Natural killer cell treated with Interleukin-12 subunit alpha and Interleukin-12 subunit beta and Interleukin-15 and Interleukin-18, amount 100 ng/mL, for 72 hours (primary cell): ENCODE data around the gene FAM229A. TPM values are rescaled to one million over a fixed set of nuclear protein-coding genes. Genes with fewer than 3 reads are reported as not detected.

ENCODE experiments used
- ATAC-seq, 2 donors: fragments of 150-1000 bp; cut with Tn5 transposase in 1 of 2; sonication (Bioruptor Pico), chemical (Tn5 transposase) in 1 of 2; 2 replicates each; pipeline ENCODE4 v1.10.0; 2021
- DNase-seq: peaks from one replicate; pipeline ENCODE4 v3.0.0; 2022; ENCODE audit warnings: low spot score
- H3K27ac Mint-ChIP-seq, 2 donors: 1 replicate in 1 of 2; 2 replicates in 1 of 2; pipeline ENCODE4 v1.8.0; 2022; ENCODE audit warnings: mixed read lengths in 2 of 2, mild to moderate bottlenecking in 1 of 2, moderate library complexity in 1 of 2
- H3K27me3 Mint-ChIP-seq, 2 donors: 1 replicate in 1 of 2; 2 replicates in 1 of 2; pipeline ENCODE4 v1.8.0; 2022; ENCODE audit warnings: mixed read lengths in 2 of 2
- H3K36me3 Mint-ChIP-seq: one replicate; pipeline ENCODE4 v1.8.0; 2022; ENCODE audit warnings: mixed read lengths
- H3K4me1 Mint-ChIP-seq, 2 donors: 1 replicate in 1 of 2; 2 replicates in 1 of 2; pipeline ENCODE4 v1.8.0; 2022; ENCODE audit warnings: low read depth in 2 of 2, mixed read lengths in 2 of 2, mild to moderate bottlenecking in 1 of 2
- H3K4me3 Mint-ChIP-seq: one replicate; pipeline ENCODE4 v1.8.0; 2022; ENCODE audit warnings: mixed read lengths
- H3K9me3 Mint-ChIP-seq: 2 replicates; pipeline ENCODE4 v1.8.0; 2022; ENCODE audit warnings: mixed read lengths
- total RNA-seq, 2 donors: library from RNA; stranded (reverse); gene quantifications; one replicate each; pipeline ENCODE4 v1.2.3, GENCODE V29; 2022

Gene FAM229A
- total RNA-seq, 2 donors from 2014 or later, result 6.2 to 13.4 TPM

- H3K36me3 Mint-ChIP-seq, result peaks cover 13% of the 10 kb centered on the region
- no peaks in the 10 kb centered on the region for H3K27me3 Mint-ChIP-seq
- peak within 1 kb of the TSS; percentile 82 for H3K4me3 Mint-ChIP-seq
- peak within 1 kb of the TSS in 1 of 2 donors; percentile 6 for H3K27ac Mint-ChIP-seq
- ATAC-seq (peak; percentile 72 to 81), DNase-seq (peak; percentile 86)
- peaks cover 36 to 46% of the 10 kb centered on the region in 2 donors for H3K4me1 Mint-ChIP-seq
- no peaks in the 10 kb centered on the region for H3K9me3 Mint-ChIP-seq
Measured at GRCh38 chr1:32335790-32336590, 26.3 kb downstream of the FAM229A start, which contains the start of gene MARCKSL1. TSS of gene MARCKSL1 (minus strand) at chr1:32336233. CDS start at chr1:32336033, 200 bp downstream.

DNA sequence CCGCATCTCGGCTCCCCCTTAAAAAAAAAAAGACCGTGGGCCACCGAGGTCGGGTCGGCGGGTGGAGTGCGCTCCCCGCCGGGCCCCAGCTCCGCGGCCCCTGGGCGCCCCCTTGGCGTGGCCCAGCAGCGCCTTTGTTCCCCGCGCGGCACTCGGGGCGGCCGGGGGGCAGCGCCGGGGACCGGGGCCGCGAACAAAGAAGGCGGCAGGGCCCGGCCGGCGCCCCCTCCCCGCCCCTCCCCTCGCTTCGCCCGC, 26.8 kb downstream of the FAM229A start:
- ATAC-seq, result peak; percentile 22 to 41

DNA sequence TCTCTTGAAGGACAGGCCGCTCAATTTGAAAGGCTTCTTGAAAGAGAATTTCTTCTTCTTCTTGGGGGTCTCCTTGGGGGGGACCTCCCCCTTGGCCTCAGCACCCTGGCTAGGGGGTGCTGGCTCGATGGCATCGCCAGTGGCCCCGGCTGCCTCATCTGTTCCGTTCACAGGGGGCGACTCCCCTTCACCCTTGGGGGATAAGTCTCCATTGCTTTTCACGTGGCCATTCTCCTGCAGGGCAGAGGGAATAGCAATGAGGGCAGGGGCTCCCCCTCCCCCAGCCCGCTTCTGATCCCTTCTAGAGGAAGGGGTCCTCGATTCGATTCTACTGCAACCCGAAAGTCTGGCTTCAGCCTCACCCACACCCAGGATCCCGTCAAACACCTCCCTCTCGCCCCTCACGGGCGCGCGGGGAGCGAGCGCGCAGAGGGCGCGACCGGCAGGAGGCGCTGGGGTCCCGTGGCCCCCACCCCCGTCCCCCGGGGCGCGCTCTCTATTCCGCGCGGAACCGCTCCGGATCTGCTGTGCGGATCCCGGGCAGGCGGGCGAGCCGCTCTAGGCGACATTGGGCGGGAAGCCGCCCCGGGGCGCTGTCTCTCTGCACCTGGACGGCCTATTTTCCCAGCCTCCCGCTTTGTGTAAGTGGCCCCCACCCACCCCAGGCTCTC, 27.3 kb downstream of the FAM229A start:
- ATAC-seq, result peak; percentile 46 to 56
- Mint-ChIP-seq H3K9me3 (no peaks in the 10 kb centered on the region), H3K4me1 (peaks cover 36 to 48% of the 10 kb centered on the region in 2 donors), H3K27ac (no peak overlapping the region), H3K36me3 (peaks cover 19% of the 10 kb centered on the region), H3K4me3 (peak overlapping the region; percentile 82), H3K27me3 (no peaks in the 10 kb centered on the region)
- DNase-seq, result no peak

More for the DNA sequence above, 26.8 kb downstream of the FAM229A start:
- peaks cover 36 to 46% of the 10 kb centered on the region in 2 donors for H3K4me1 Mint-ChIP-seq
- H3K27ac Mint-ChIP-seq, result no peak overlapping the region
- H3K9me3 Mint-ChIP-seq, result no peaks in the 10 kb centered on the region
- H3K36me3 Mint-ChIP-seq, result peaks cover 17% of the 10 kb centered on the region
- no peaks in the 10 kb centered on the region for H3K27me3 Mint-ChIP-seq
- no peak overlapping the region for H3K4me3 Mint-ChIP-seq
- DNase-seq, result no peak

- Mint-ChIP-seq H3K9me3 (no peaks in the 10 kb centered on the region), H3K4me3 (peak overlapping the region; percentile 82), H3K36me3 (peaks cover 25% of the 10 kb centered on the region), H3K27me3 (no peaks in the 10 kb centered on the region), H3K4me1 (peaks cover 35 to 44% of the 10 kb centered on the region in 2 donors), H3K27ac (peak overlapping the region in 1 of 2 donors; percentile 21)
- DNase-seq, result no peak
- ATAC-seq, result no peak
Measured at GRCh38 chr1:32334274-32334861, 27.9 kb downstream of the FAM229A start.

- no peak overlapping the region for H3K4me3 Mint-ChIP-seq
- H3K27me3 Mint-ChIP-seq, result no peaks in the 10 kb centered on the region
- H3K27ac Mint-ChIP-seq, result peak overlapping the region in 1 of 2 donors; percentile 21
- H3K9me3 Mint-ChIP-seq, result no peaks in the 10 kb centered on the region
- peaks cover 29% of the 10 kb centered on the region for H3K36me3 Mint-ChIP-seq
- no peak for DNase-seq
- ATAC-seq, result no peak
- H3K4me1 Mint-ChIP-seq, result peaks cover 27 to 36% of the 10 kb centered on the region in 2 donors
Measured at GRCh38 chr1:32333251-32333963, 28.9 kb downstream of the FAM229A start.

- Mint-ChIP-seq H3K36me3 (peaks cover 29% of the 10 kb centered on the region), H3K27ac (no peak overlapping the region)
- ATAC-seq, result no peak
Measured at GRCh38 chr1:32332290-32333079, 29.8 kb downstream of the FAM229A start.

GRCh38 chr1:32331549-32331948, 30.7 kb downstream of the FAM229A start:
- no peak for DNase-seq
- H3K4me3 Mint-ChIP-seq, result no peak overlapping the region
- no peaks in the 10 kb centered on the region for H3K27me3 Mint-ChIP-seq
- H3K4me1 Mint-ChIP-seq, result peaks cover 11 to 21% of the 10 kb centered on the region in 2 donors
- H3K9me3 Mint-ChIP-seq, result no peaks in the 10 kb centered on the region
- no peak overlapping the region for H3K27ac Mint-ChIP-seq
- ATAC-seq, result no peak
- peaks cover 29% of the 10 kb centered on the region for H3K36me3 Mint-ChIP-seq

More at GRCh38 chr1:32332290-32333079, 29.8 kb downstream of the FAM229A start:
- no peak for DNase-seq
- Mint-ChIP-seq H3K27me3 (no peaks in the 10 kb centered on the region), H3K4me3 (no peak overlapping the region), H3K9me3 (no peaks in the 10 kb centered on the region), H3K4me1 (peaks cover 18 to 28% of the 10 kb centered on the region in 2 donors)

DNA sequence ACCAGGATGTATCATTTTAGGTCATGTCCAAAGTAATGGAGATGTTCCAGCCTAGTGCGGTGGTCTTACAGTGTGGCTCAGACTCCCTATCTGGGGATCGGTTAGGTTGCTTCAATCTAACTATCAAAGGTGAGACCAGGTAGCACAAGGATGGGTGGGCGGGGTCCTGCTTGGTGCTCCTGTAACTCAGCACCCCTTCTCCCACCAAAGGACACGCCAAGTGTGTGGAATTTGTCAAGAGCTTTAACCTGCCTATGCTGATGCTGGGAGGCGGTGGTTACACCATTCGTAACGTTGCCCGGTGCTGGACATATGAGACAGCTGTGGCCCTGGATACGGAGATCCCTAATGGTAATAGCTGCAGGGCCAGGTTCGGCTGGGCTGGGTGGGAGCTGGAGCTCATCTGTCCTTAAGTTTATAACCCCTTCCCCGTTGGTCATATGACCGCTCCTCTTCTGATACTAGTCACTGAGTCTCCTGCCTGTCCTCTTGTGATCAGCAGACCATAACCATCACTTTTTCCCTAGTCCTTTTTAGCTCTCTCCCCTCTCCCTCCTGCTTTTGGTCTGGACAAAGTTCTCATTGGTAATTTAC, 31.6 kb downstream of the FAM229A start:
- Mint-ChIP-seq H3K36me3 (peaks cover 29% of the 10 kb centered on the region), H3K27ac (no peak overlapping the region), H3K27me3 (no peaks in the 10 kb centered on the region), H3K4me1 (peaks cover 11 to 21% of the 10 kb centered on the region in 2 donors), H3K9me3 (no peaks in the 10 kb centered on the region), H3K4me3 (no peak overlapping the region)
- ATAC-seq (no peak), DNase-seq (no peak)

- H3K9me3 Mint-ChIP-seq, result no peaks in the 10 kb centered on the region
- DNase-seq (no peak), ATAC-seq (no peak)
- peak overlapping the region; percentile 4 to 50 for H3K27ac Mint-ChIP-seq
- peaks cover 35% of the 10 kb centered on the region for H3K36me3 Mint-ChIP-seq
- H3K4me1 Mint-ChIP-seq, result peaks cover 9 to 22% of the 10 kb centered on the region in 2 donors
- H3K27me3 Mint-ChIP-seq, result no peaks in the 10 kb centered on the region
- H3K4me3 Mint-ChIP-seq, result no peak overlapping the region
Measured at GRCh38 chr1:32329931-32330466, 32.3 kb downstream of the FAM229A start.

DNA sequence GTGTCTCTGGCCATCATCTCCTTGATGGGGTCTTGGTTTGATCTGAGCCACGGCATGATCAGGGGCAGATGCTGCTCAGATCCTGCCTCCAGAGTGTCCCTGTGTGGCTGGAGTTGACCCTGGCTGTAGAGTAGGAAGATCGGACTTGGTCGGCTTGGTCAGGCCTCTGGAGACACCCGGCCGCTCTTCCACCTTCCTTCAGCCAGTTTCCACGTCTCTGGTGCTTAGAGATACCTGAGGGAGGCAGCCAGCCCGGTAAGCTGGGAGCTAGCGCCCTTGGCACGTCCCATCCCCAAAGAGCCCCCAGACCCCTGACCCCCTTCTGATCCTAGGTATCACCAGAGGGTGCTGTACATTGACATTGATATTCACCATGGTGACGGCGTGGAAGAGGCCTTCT, 35.1 kb downstream of the FAM229A start:
- no peak overlapping the region for H3K27ac Mint-ChIP-seq
- ATAC-seq (no peak), DNase-seq (no peak)
- H3K4me3 Mint-ChIP-seq, result no peak overlapping the region
- peaks cover 6 to 17% of the 10 kb centered on the region in 2 donors for H3K4me1 Mint-ChIP-seq
- peaks cover 33% of the 10 kb centered on the region for H3K36me3 Mint-ChIP-seq
- H3K9me3 Mint-ChIP-seq, result no peaks in the 10 kb centered on the region
- no peaks in the 10 kb centered on the region for H3K27me3 Mint-ChIP-seq

- peaks cover 16 to 28% of the 10 kb centered on the region in 2 donors for H3K4me1 Mint-ChIP-seq
- H3K4me3 Mint-ChIP-seq, result peak overlapping the region; percentile 35
- H3K36me3 Mint-ChIP-seq, result peaks cover 12% of the 10 kb centered on the region
- DNase-seq (no peak), ATAC-seq (peak; percentile 56 to 59)
- H3K27ac Mint-ChIP-seq, result peak overlapping the region; percentile 59 to 84
- no peaks in the 10 kb centered on the region for H3K27me3 Mint-ChIP-seq
- H3K9me3 Mint-ChIP-seq, result no peaks in the 10 kb centered on the region
Measured at GRCh38 chr1:32321712-32322291, 40.5 kb downstream of the FAM229A start.

DNA sequence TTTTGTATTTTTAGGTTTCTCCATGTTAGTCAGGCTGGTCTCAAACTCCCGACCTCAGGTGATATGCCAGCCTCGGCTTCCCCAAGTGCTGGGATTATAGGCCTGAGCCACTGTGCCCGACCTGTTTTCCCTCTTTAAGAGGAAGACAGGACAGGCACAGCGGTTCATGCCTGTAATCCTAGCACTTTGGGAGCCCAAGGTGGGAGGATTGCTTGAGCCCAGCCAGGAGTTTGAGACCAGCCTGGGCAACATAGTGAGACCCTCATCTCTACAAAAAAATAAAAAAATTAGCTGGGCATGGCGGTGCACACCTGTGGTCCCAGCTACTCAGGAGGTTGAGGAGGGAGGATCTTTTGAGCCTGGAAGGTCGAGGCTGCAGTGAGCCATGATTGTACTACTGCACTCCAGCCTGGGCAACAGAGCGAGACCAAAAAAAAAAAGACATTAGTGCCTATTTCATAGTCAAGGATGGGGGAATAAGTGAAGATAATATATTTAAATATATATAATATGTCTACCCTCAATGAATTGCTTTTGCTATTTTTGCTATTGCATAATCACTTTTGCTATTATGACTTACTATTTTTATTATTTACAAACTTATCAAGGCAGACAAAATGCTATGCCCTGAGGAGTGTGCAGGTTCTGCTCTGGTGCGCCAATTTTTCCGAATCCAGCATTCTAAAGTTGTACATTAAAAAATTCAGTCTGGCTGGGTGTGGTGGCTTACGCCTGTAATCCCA, 44.0 kb downstream of the FAM229A start:
- Mint-ChIP-seq H3K36me3 (peaks cover 5% of the 10 kb centered on the region), H3K4me1 (peaks cover 22 to 34% of the 10 kb centered on the region in 2 donors)
- ATAC-seq, result no peak

More for the DNA sequence above, 44.0 kb downstream of the FAM229A start:
- no peak overlapping the region for H3K27ac Mint-ChIP-seq
- H3K9me3 Mint-ChIP-seq, result no peaks in the 10 kb centered on the region
- no peak for DNase-seq
- H3K27me3 Mint-ChIP-seq, result no peaks in the 10 kb centered on the region
- H3K4me3 Mint-ChIP-seq, result no peak overlapping the region
